HEK293 (cell line): ENCODE data around the gene TSPAN17.
A peak's percentile ranks its signal among the peaks of the same experiment; 100 is the strongest.

Experiments
- CTCF ChIA-PET: fragments of 350-600 bp; formaldehyde crosslinking; extraction: SDS; loops from one replicate; lab custom pipeline; 2021; ENCODE audit warnings: antibody characterized with exemption; lab: Yijun Ruan, JAX
- POLR2A ChIA-PET: fragments of 300-600 bp; formaldehyde crosslinking; extraction: SDS; loops from one replicate; lab custom pipeline; 2020; ENCODE audit warnings: antibody characterized with exemption, inconsistent platforms; lab: Yijun Ruan, JAX
- H3K27ac ChIP-seq: fragments of 200-500 bp; sonication (Bioruptor generic); 2 replicates; pipeline ENCODE4 v1.5.1; 2014; ENCODE audit warnings: low read depth, low read length, control low read depth, inconsistent platforms; ENCODE audit errors: extremely low read depth
- H3K36me3 ChIP-seq, 2 experiments: fragments of 200-500 bp in 1 of 2; sonication (Bioruptor generic) in 1 of 2; 1 replicate in 1 of 2; 2 replicates in 1 of 2; pipeline ENCODE4 v1.5.1; 2014 to 2017; ENCODE audit warnings: inconsistent platforms in 2 of 2, low read length in 2 of 2; ENCODE audit not compliant: control insufficient read depth in 2 of 2, insufficient read depth in 1 of 2
- H3K4me1 ChIP-seq: fragments of 200-500 bp; sonication (Bioruptor generic); 2 replicates; pipeline ENCODE4 v1.5.1; 2014; ENCODE audit warnings: mild to moderate bottlenecking, low read length, inconsistent platforms; ENCODE audit not compliant: control insufficient read depth, insufficient read depth
- H3K4me3 ChIP-seq: 2 replicates; pipeline ENCODE4 v1.5.1; 2011; ENCODE audit warnings: low read depth, mild to moderate bottlenecking, control low read depth, low read length, moderate library complexity
- H3K9me3 ChIP-seq: fragments of 200-500 bp; sonication (Bioruptor generic); 2 replicates; pipeline ENCODE4 v1.5.1; 2014; ENCODE audit warnings: low read depth, low read length, inconsistent platforms; ENCODE audit not compliant: control insufficient read depth, insufficient read depth
- FEZF1 ChIP-seq: fragments of 450-650 bp; formaldehyde crosslinking; IDR thresholded peaks from 2 replicates; pipeline ENCODE4 v1.5.1; 2016; ENCODE audit warnings: missing biosample characterization, missing genetic modification characterization
- GLI2 ChIP-seq: fragments of 450-650 bp; formaldehyde crosslinking; IDR thresholded peaks from 2 replicates; pipeline ENCODE4; 2017; ENCODE audit warnings: missing biosample characterization, missing genetic modification characterization, low read depth, borderline replicate concordance
- GLIS1 ChIP-seq: fragments of 450-650 bp; formaldehyde crosslinking; IDR thresholded peaks from 2 replicates; pipeline ENCODE4 v1.5.1; 2016; ENCODE audit warnings: missing biosample characterization, missing genetic modification characterization
- GLIS2 ChIP-seq: fragments of 450-650 bp; formaldehyde crosslinking; IDR thresholded peaks from 2 replicates; pipeline ENCODE4 v1.5.1; 2016; ENCODE audit warnings: missing biosample characterization, missing genetic modification characterization
- KLF9 ChIP-seq: fragments of 450-650 bp; formaldehyde crosslinking; IDR thresholded peaks from 2 replicates; pipeline ENCODE4 v1.5.1; 2016; ENCODE audit warnings: missing biosample characterization, missing genetic modification characterization, low read depth
- REPIN1 ChIP-seq: fragments of 450-650 bp; formaldehyde crosslinking; IDR thresholded peaks from 2 replicates; pipeline ENCODE4 v1.5.1; 2017; ENCODE audit warnings: missing biosample characterization, missing genetic modification characterization, low read depth
- ZBTB20 ChIP-seq: fragments of 450-650 bp; formaldehyde crosslinking; IDR thresholded peaks from 2 replicates; pipeline ENCODE4 v1.5.1; 2016; ENCODE audit warnings: missing biosample characterization, missing genetic modification characterization
- ZFHX2 ChIP-seq: fragments of 450-650 bp; formaldehyde crosslinking; conservative IDR thresholded peaks from 2 replicates; pipeline ENCODE4 v1.5.1; 2016; ENCODE audit warnings: missing biosample characterization, missing genetic modification characterization
- ZIC2 ChIP-seq: fragments of 450-650 bp; formaldehyde crosslinking; IDR thresholded peaks from 2 replicates; pipeline ENCODE4 v1.5.1; 2016; ENCODE audit warnings: missing biosample characterization, missing genetic modification characterization
- ZNF202 ChIP-seq: fragments of 450-650 bp; formaldehyde crosslinking; IDR thresholded peaks from 2 replicates; pipeline ENCODE4 v1.5.1; 2016; ENCODE audit warnings: missing biosample characterization, missing genetic modification characterization, borderline replicate concordance
- ZNF24 ChIP-seq: fragments of 450-650 bp; formaldehyde crosslinking; IDR thresholded peaks from 2 replicates; pipeline ENCODE4 v1.5.1; 2016; ENCODE audit warnings: missing biosample characterization, missing genetic modification characterization
- ZNF292 ChIP-seq: fragments of 450-650 bp; formaldehyde crosslinking; IDR thresholded peaks from 2 replicates; pipeline ENCODE4 v1.5.1; 2016; ENCODE audit warnings: low read depth, missing biosample characterization, missing genetic modification characterization, borderline replicate concordance
- ZNF416 ChIP-seq: fragments of 450-650 bp; formaldehyde crosslinking; IDR thresholded peaks from 2 replicates; pipeline ENCODE4 v1.5.1; 2016; ENCODE audit warnings: missing biosample characterization, missing genetic modification characterization
- ZNF48 ChIP-seq: fragments of 450-650 bp; formaldehyde crosslinking; IDR thresholded peaks from 2 replicates; pipeline ENCODE4 v1.5.1; 2016; ENCODE audit warnings: missing biosample characterization, missing genetic modification characterization
- ZNF514 ChIP-seq: fragments of 450-650 bp; formaldehyde crosslinking; IDR thresholded peaks from 2 replicates; pipeline ENCODE4 v1.5.1; 2016; ENCODE audit warnings: missing biosample characterization, missing genetic modification characterization
- ZNF521 ChIP-seq: fragments of 450-650 bp; formaldehyde crosslinking; IDR thresholded peaks from 2 replicates; pipeline ENCODE4 v1.5.1; 2017; ENCODE audit warnings: missing biosample characterization, mild to moderate bottlenecking, missing genetic modification characterization
- ZNF621 ChIP-seq: fragments of 450-650 bp; formaldehyde crosslinking; IDR thresholded peaks from 2 replicates; pipeline ENCODE4 v1.5.1; 2017; ENCODE audit warnings: missing biosample characterization, missing genetic modification characterization
- ZNF843 ChIP-seq: fragments of 450-650 bp; formaldehyde crosslinking; IDR thresholded peaks from 2 replicates; pipeline ENCODE4 v1.5.1; 2016; ENCODE audit warnings: missing biosample characterization, missing genetic modification characterization
- TF ChIP-seq, protein P1 (sequence below): fragments of 450-650 bp; formaldehyde crosslinking; IDR thresholded peaks from 2 replicates; pipeline ENCODE4 v1.5.1; 2016; ENCODE audit warnings: missing biosample characterization, missing genetic modification characterization
- TF ChIP-seq, protein P2 (sequence below): fragments of 450-650 bp; formaldehyde crosslinking; IDR thresholded peaks from 2 replicates; pipeline ENCODE4 v1.5.1; 2016; ENCODE audit warnings: missing biosample characterization, missing genetic modification characterization, low read depth
- TF ChIP-seq, protein P3 (sequence below): fragments of 450-650 bp; formaldehyde crosslinking; IDR thresholded peaks from 2 replicates; pipeline ENCODE4 v1.5.1; 2016; ENCODE audit warnings: missing biosample characterization, missing genetic modification characterization
- TF ChIP-seq, protein P4 (sequence below): fragments of 450-650 bp; formaldehyde crosslinking; IDR thresholded peaks from 2 replicates; pipeline ENCODE4 v1.5.1; 2016; ENCODE audit warnings: missing biosample characterization, missing genetic modification characterization, borderline replicate concordance
- TF ChIP-seq, protein P5 (sequence below): fragments of 450-650 bp; formaldehyde crosslinking; IDR thresholded peaks from 2 replicates; pipeline ENCODE4 v1.5.1; 2016; ENCODE audit warnings: missing biosample characterization, missing genetic modification characterization

Gene TSPAN17

DNA sequence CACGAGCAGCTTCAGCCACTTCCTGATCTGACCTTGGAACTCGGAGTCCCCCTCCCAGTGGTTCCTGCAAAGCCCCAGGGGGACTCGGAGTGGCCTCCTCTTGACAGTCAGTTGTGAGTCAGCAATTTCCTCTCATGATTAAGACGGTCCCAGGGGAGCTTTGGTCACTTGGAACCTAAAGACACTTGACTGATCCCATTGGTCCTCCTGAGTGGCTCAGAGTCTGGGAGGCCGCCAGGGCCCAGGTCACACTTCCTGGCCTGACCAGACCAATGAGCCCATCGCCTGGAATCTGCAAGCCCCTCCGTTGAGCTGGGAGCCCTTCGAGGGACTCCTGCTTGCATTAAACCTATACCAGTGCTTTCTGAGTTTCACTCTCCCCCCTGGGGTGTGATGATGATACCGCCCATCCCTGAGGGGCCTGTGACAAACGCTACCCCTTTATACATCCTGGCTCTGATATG, 29.1 kb downstream of the TSPAN17 start:
- Histone ChIP-seq H3K4me3 (no peak overlapping the region), H3K9me3 (no peaks in the 10 kb centered on the region), H3K4me1 (no peaks in the 10 kb centered on the region), H3K27ac (no peak overlapping the region), H3K36me3 (no peaks in the 10 kb centered on the region)
- POLR2A ChIA-PET, result no interaction called here
- TF ChIP-seq ZIC2 (tag by site-specific recombination) (peak; percentile 37), GLIS2 (tag by site-specific recombination) (peak; percentile 34; the same call in 1 of the 2 replicates), FEZF1 (0 out of 2 replicates have a peak, but pooled peaks have one; percentile 11), GLIS1 (tag by site-specific recombination) (peak; percentile 68; the same call in 1 of the 2 replicates), GLI2 (tag by site-specific recombination) (no peak), ZNF202 (tag by site-specific recombination) (no peak)
- CTCF ChIA-PET, result interaction anchor here (0.6 to 1.1 kb wide), 2 partner anchors 16 to 133 kb away, joined by 6 to 7 read pairs; no protein-coding TSS in a partner anchor

DNA sequence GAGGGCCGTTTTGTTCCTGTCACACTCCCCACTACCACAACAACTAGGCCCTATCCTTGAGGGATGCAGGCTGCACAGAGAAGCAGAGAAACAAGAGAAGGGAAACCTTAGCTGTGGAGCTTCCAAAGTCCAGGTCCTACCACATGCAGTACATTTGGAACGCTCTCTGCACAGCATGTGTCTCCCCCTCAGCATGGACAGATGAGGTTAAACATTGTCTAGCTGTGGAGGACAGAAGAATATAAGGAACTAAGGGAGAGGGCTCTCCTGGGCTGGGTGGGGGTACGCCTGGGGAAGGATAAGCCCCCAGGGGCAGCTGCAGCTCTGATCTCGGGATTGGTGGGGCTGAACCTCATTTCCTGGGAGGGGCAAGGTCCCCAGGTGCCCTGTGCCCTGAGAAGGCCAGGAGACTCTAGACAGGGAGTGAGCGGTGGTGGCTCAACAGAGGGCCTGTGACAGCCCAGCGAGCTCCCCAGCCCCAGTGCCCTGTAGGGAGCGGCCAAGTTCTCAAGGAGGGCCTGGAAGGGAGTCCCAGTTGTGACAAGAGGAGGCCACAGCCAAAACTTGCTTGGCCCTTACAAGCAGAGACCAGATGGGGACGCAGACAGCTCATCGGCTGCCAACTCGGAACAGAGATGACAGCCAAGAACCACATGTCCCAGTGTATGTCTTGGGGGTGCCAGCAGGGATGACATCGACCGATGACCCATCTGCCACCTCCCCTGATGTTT, 30.1 kb downstream of the TSPAN17 start:
- no peaks in the 10 kb centered on the region for H3K36me3 ChIP-seq
- POLR2A ChIA-PET, result no interaction called here
- H3K4me3 ChIP-seq, result no peak overlapping the region
- H3K4me1 ChIP-seq, result no peaks in the 10 kb centered on the region
- CTCF ChIA-PET, result interaction anchor here (0.5 to 2.4 kb wide), 5 partner anchors 10 to 407 kb away, joined by 3 to 12 read pairs (median 3); no protein-coding TSS in a partner anchor
- H3K27ac ChIP-seq, result no peak overlapping the region
- H3K9me3 ChIP-seq, result no peaks in the 10 kb centered on the region
- no peak for TF ChIP-seq ZNF292 (tag by site-specific recombination)
- TF ChIP-seq, protein P1, sequence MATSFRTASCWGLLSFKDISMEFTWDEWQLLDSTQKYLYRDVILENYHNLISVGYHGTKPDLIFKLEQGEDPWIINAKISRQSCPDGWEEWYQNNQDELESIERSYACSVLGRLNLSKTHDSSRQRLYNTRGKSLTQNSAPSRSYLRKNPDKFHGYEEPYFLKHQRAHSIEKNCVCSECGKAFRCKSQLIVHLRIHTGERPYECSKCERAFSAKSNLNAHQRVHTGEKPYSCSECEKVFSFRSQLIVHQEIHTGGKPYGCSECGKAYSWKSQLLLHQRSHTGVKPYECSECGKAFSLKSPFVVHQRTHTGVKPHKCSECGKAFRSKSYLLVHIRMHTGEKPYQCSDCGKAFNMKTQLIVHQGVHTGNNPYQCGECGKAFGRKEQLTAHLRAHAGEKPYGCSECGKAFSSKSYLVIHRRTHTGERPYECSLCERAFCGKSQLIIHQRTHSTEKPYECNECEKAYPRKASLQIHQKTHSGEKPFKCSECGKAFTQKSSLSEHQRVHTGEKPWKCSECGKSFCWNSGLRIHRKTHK (tag by site-specific recombination), result no peak
- no peak for TF ChIP-seq ZNF48 (tag by site-specific recombination)
- no peak for TF ChIP-seq ZNF843 (tag by site-specific recombination)
- TF ChIP-seq, protein P2, sequence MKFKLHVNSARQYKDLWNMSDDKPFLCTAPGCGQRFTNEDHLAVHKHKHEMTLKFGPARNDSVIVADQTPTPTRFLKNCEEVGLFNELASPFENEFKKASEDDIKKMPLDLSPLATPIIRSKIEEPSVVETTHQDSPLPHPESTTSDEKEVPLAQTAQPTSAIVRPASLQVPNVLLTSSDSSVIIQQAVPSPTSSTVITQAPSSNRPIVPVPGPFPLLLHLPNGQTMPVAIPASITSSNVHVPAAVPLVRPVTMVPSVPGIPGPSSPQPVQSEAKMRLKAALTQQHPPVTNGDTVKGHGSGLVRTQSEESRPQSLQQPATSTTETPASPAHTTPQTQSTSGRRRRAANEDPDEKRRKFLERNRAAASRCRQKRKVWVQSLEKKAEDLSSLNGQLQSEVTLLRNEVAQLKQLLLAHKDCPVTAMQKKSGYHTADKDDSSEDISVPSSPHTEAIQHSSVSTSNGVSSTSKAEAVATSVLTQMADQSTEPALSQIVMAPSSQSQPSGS, result 0 out of 2 replicates have a peak, but pooled peaks have one; percentile 20
- no peak for TF ChIP-seq ZNF416 (tag by site-specific recombination)
- TF ChIP-seq ZNF521, result no peak
- TF ChIP-seq ZFHX2, result no peak
- no peak for TF ChIP-seq ZNF514 (tag by site-specific recombination)
- TF ChIP-seq, protein P3, sequence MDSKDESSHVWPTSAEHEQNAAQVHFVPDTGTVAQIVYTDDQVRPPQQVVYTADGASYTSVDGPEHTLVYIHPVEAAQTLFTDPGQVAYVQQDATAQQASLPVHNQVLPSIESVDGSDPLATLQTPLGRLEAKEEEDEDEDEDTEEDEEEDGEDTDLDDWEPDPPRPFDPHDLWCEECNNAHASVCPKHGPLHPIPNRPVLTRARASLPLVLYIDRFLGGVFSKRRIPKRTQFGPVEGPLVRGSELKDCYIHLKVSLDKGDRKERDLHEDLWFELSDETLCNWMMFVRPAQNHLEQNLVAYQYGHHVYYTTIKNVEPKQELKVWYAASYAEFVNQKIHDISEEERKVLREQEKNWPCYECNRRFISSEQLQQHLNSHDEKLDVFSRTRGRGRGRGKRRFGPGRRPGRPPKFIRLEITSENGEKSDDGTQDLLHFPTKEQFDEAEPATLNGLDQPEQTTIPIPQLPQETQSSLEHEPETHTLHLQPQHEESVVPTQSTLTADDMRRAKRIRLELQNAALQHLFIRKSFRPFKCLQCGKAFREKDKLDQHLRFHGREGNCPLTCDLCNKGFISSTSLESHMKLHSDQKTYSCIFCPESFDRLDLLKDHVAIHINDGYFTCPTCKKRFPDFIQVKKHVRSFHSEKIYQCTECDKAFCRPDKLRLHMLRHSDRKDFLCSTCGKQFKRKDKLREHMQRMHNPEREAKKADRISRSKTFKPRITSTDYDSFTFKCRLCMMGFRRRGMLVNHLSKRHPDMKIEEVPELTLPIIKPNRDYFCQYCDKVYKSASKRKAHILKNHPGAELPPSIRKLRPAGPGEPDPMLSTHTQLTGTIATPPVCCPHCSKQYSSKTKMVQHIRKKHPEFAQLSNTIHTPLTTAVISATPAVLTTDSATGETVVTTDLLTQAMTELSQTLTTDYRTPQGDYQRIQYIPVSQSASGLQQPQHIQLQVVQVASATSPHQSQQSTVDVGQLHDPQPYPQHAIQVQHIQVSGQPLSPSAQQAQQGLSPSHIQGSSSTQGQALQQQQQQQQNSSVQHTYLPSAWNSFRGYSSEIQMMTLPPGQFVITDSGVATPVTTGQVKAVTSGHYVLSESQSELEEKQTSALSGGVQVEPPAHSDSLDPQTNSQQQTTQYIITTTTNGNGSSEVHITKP (tag by site-specific recombination), result 0 out of 2 replicates have a peak, but pooled peaks have one; percentile 20
- TF ChIP-seq, protein P4, sequence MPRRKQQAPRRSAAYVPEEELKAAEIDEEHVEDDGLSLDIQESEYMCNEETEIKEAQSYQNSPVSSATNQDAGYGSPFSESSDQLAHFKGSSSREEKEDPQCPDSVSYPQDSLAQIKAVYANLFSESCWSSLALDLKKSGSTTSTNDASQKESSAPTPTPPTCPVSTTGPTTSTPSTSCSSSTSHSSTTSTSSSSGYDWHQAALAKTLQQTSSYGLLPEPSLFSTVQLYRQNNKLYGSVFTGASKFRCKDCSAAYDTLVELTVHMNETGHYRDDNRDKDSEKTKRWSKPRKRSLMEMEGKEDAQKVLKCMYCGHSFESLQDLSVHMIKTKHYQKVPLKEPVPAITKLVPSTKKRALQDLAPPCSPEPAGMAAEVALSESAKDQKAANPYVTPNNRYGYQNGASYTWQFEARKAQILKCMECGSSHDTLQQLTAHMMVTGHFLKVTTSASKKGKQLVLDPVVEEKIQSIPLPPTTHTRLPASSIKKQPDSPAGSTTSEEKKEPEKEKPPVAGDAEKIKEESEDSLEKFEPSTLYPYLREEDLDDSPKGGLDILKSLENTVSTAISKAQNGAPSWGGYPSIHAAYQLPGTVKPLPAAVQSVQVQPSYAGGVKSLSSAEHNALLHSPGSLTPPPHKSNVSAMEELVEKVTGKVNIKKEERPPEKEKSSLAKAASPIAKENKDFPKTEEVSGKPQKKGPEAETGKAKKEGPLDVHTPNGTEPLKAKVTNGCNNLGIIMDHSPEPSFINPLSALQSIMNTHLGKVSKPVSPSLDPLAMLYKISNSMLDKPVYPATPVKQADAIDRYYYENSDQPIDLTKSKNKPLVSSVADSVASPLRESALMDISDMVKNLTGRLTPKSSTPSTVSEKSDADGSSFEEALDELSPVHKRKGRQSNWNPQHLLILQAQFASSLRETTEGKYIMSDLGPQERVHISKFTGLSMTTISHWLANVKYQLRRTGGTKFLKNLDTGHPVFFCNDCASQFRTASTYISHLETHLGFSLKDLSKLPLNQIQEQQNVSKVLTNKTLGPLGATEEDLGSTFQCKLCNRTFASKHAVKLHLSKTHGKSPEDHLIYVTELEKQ (tag by site-specific recombination), result no peak
- TF ChIP-seq ZBTB20 (tag by site-specific recombination), result no peak
- no peak for TF ChIP-seq ZNF621 (tag by site-specific recombination)
- TF ChIP-seq REPIN1 (tag by site-specific recombination), result no peak
- TF ChIP-seq, protein P5, sequence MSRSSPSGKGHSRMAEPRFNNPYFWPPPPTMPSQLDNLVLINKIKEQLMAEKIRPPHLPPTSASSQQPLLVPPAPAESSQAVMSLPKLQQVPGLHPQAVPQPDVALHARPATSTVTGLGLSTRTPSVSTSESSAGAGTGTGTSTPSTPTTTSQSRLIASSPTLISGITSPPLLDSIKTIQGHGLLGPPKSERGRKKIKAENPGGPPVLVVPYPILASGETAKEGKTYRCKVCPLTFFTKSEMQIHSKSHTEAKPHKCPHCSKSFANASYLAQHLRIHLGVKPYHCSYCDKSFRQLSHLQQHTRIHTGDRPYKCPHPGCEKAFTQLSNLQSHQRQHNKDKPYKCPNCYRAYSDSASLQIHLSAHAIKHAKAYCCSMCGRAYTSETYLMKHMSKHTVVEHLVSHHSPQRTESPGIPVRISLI (tag by site-specific recombination), result no peak
- no peak for TF ChIP-seq KLF9 (tag by site-specific recombination)
- TF ChIP-seq ZNF24 (tag by site-specific recombination), result no peak
- TF ChIP-seq, all 188 proteins: peak for 2
